Gastrocnemius medialis (tissue), 4 donors: ENCODE results near the gene CASTOR1.

Source experiments
- POLR2A ChIP-seq, 2 donors: fragments of 450-650 bp; IDR thresholded peaks; one replicate each; pipeline ENCODE4 v1.6.1; 2017; ENCODE audit warnings: antibody characterized with exemption in 2 of 2, mild to moderate bottlenecking in 2 of 2, moderate library complexity in 2 of 2
- TF ChIP-seq, protein P1 (sequence below), 5 experiments: fragments of 450-650 bp in 3 of 5; fragments of 200-600 bp in 2 of 5; sonication (generic) in 2 of 5; IDR thresholded peaks in 4 of 5; conservative IDR thresholded peaks in 1 of 5; 1 replicate in 4 of 5; 2 replicates in 1 of 5; pipeline ENCODE4 v1.5.1; 2016 to 2019; ENCODE audit warnings: antibody characterized with exemption in 5 of 5, mild to moderate bottlenecking in 3 of 5, moderate library complexity in 3 of 5

DNA sequence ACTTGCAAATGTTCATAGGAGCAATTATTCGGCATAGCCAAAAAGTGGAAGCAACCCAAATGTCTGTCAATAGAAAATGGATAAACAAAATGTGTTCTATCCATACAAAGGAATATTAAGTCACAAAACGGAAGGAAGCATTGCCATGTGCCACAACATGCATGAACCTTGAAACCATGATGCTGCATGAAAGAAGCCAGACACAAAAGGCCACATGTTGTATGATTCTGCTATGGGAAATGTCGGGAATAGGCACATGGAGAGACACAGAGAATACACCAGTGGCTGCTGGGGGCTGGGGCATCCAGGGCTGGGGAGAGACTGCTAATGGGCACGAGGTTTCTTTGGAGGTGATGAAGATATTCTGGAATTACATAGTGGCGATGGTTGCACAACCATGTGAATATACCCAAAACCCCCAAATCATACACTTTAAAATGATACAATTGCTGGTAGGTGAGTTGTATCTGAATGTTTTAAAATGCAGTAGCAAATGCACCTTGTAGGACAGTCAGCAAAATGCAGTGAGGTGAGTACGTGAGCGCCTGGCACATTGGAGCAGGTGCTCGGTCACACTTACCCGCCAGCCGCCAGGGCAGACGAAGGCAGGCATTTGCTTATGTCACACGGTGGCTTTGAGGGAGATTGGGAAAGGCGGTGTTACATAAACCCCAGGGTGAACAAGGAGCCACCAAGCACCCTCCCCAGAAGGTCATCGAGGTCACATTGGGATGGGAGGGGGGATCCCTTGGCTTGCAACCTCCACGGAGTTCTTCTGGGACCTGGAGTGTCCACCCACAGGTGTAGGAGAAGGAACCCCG is 16.3 kb downstream of the CASTOR1 start:
- TF ChIP-seq, protein P1, sequence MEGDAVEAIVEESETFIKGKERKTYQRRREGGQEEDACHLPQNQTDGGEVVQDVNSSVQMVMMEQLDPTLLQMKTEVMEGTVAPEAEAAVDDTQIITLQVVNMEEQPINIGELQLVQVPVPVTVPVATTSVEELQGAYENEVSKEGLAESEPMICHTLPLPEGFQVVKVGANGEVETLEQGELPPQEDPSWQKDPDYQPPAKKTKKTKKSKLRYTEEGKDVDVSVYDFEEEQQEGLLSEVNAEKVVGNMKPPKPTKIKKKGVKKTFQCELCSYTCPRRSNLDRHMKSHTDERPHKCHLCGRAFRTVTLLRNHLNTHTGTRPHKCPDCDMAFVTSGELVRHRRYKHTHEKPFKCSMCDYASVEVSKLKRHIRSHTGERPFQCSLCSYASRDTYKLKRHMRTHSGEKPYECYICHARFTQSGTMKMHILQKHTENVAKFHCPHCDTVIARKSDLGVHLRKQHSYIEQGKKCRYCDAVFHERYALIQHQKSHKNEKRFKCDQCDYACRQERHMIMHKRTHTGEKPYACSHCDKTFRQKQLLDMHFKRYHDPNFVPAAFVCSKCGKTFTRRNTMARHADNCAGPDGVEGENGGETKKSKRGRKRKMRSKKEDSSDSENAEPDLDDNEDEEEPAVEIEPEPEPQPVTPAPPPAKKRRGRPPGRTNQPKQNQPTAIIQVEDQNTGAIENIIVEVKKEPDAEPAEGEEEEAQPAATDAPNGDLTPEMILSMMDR (IDR thresholded peaks at IDR 0.05 in 4 of 5, conservative IDR thresholded peaks at IDR 0.05 in 1 of 5), result no peak
- TF ChIP-seq POLR2A (IDR thresholded peaks at IDR 0.05), result no peak
